GM23248 (cell line): ENCODE results near the gene COL18A1.

ENCODE experiments used
- EZH2 ChIP-seq: fragments of 200-600 bp; sonication (generic); IDR thresholded peaks from 2 replicates; pipeline ENCODE4 v1.6.1; 2018; ENCODE audit warnings: antibody characterized with exemption, mild to moderate bottlenecking; ENCODE audit not compliant: insufficient read depth, poor library complexity, severe bottlenecking
- EZH2phosphoT487 ChIP-seq: fragments of 200-600 bp; sonication (generic); IDR thresholded peaks from 2 replicates; pipeline ENCODE4 v1.6.1; 2018; ENCODE audit warnings: antibody characterized with exemption, moderate library complexity, mild to moderate bottlenecking, low read depth; ENCODE audit not compliant: insufficient read depth

DNA sequence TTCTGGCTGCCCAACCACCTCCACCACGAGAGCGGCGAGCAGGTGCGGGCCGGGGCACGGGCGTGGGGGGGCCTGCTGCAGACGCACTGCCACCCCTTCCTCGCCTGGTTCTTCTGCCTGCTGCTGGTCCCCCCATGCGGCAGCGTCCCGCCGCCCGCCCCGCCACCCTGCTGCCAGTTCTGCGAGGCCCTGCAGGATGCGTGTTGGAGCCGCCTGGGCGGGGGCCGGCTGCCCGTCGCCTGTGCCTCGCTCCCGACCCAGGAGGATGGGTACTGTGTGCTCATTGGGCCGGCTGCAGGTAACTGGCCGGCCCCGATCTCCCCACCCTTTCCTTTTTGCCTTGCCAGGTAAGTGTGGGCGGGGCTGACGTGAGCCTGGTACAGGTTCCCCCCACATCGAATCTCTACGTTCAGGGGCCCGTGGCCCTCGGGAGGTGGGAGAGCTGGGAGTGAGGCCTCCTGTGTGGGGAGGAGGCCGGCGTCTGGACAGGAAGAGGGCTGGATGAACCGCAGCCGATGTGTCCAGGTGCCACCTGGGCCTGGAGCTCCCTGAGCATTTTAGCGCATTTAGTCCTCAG, 51.7 kb downstream of the COL18A1 start:
- TF ChIP-seq EZH2, result no peak
- TF ChIP-seq EZH2phosphoT487, result no peak
